Renal cortical epithelial cell (primary cell): ENCODE results near the gene CBX8. TPM values are rescaled to one million over a fixed set of nuclear protein-coding genes. Genes with fewer than 3 reads are reported as not detected.
A peak's percentile ranks its signal among the peaks of the same experiment; 100 is the strongest.

Experiments used
- DNase-seq: peaks from one replicate; pipeline ENCODE4 v3.0.0-alpha.2; 2011; ENCODE audit warnings: low read depth
- total RNA-seq: library from RNA; depleted of rRNA; stranded (reverse); fragments of >200 nt; gene quantifications from 2 replicates; pipeline ENCODE4 v1.2.3, GENCODE V29; 2014

Gene CBX8
- total RNA-seq, 1 donor from 2014 or later: 7.8 TPM

- no peak for DNase-seq
These were observed 46.0 kb downstream of the CBX8 start for GRCh38 chr17:79750650-79751545.

GRCh38 chr17:79749958-79750357 is 46.9 kb downstream of the CBX8 start:
- no peak for DNase-seq

GRCh38 chr17:79749156-79749815 is 47.6 kb downstream of the CBX8 start:
- DNase-seq: peak; percentile 54

- DNase-seq: no peak
These were observed 48.4 kb downstream of the CBX8 start for GRCh38 chr17:79748295-79749099.

GRCh38 chr17:79747508-79748294 is 49.2 kb downstream of the CBX8 start:
- DNase-seq: no peak

- no peak for DNase-seq
These were observed 49.9 kb downstream of the CBX8 start for GRCh38 chr17:79746889-79747507.

- DNase-seq: no peak
These were observed 51.2 kb downstream of the CBX8 start for GRCh38 chr17:79745641-79746105.

- DNase-seq: no peak
These were observed 53.3 kb downstream of the CBX8 start for GRCh38 chr17:79743614-79744013.

- no peak for DNase-seq
These were observed 53.9 kb downstream of the CBX8 start for GRCh38 chr17:79742951-79743476.

- DNase-seq: no peak
These were observed 54.3 kb downstream of the CBX8 start for GRCh38 chr17:79742589-79742918.

Other genes with a start within 250 kb of the CBX8 start
- not detected in 2 replicates for gene RBFOX3, start 186.0 kb downstream of the CBX8 start, total RNA-seq
- gene ENPP7, start 66.1 kb downstream of the CBX8 start, total RNA-seq: not detected in 2 replicates
- 1.5 and 1.9 TPM in 2 replicates for gene CBX2, start 18.9 kb downstream of the CBX8 start, total RNA-seq
- 5.9 and 9.2 TPM in 2 replicates for gene CBX4, start 42.4 kb upstream of the CBX8 start, total RNA-seq
- 30.4 and 257 TPM in 2 replicates for gene TBC1D16, start 238.8 kb upstream of the CBX8 start, total RNA-seq
- 1.4 and 23.4 TPM in 2 replicates for gene CCDC40, start 239.6 kb upstream of the CBX8 start, total RNA-seq